Tibial artery (tissue), 4 donors: ENCODE data around the gene INPP5D.

ENCODE experiments used
- DNase-seq, 2 donors: peaks; one replicate each; pipeline ENCODE4 v3.0.0-alpha.2; 2019
- H3K27ac ChIP-seq, 2 donors: fragments of 200-600 bp; sonication (generic) in 1 of 2; 1 replicate in 1 of 2; 2 replicates in 1 of 2; pipeline ENCODE4 v1.5.1; 2018 to 2019; ENCODE audit warnings: mild to moderate bottlenecking in 1 of 2
- H3K27me3 ChIP-seq, 2 donors: fragments of 200-600 bp; sonication (generic) in 1 of 2; one replicate each; pipeline versions ENCODE4 v1.5.1 to v1.6.0; 2016 to 2019
- H3K36me3 ChIP-seq, 3 donors: fragments of 200-600 bp; sonication (generic) in 2 of 3; one replicate each; pipeline ENCODE4 v1.5.1; 2016 to 2019; ENCODE audit warnings: mild to moderate bottlenecking in 2 of 3
- H3K4me1 ChIP-seq, 4 donors: fragments of 200-600 bp; sonication (generic) in 2 of 4; 1 replicate in 3 of 4; 2 replicates in 1 of 4; pipeline ENCODE4 v1.5.1; 2016 to 2019
- H3K4me3 ChIP-seq, 2 donors: fragments of 200-600 bp; sonication (generic) in 1 of 2; 1 replicate in 1 of 2; 2 replicates in 1 of 2; pipeline ENCODE4 v1.5.1; 2018 to 2019; ENCODE audit warnings: mild to moderate bottlenecking in 2 of 2
- H3K9me3 ChIP-seq, 3 donors: fragments of 200-600 bp; sonication (generic) in 1 of 3; one replicate each; pipeline ENCODE4 v1.5.1; 2016 to 2019
- intact Hi-C: fragments of 100-400 bp; cut with DNase I; formaldehyde crosslinking; loops from one replicate; pipeline ENCODE4 v1.15.0; 2023; ENCODE audit warnings: low total_unique reads
- TF ChIP-seq, protein P1 (sequence below), 2 experiments: fragments of 200-600 bp in 1 of 2; fragments of 450-650 bp in 1 of 2; IDR thresholded peaks; one replicate each; pipeline ENCODE4 v1.5.1; 2017 to 2019; ENCODE audit warnings: antibody characterized with exemption in 2 of 2, mild to moderate bottlenecking in 1 of 2, moderate library complexity in 1 of 2

Gene INPP5D

DNA sequence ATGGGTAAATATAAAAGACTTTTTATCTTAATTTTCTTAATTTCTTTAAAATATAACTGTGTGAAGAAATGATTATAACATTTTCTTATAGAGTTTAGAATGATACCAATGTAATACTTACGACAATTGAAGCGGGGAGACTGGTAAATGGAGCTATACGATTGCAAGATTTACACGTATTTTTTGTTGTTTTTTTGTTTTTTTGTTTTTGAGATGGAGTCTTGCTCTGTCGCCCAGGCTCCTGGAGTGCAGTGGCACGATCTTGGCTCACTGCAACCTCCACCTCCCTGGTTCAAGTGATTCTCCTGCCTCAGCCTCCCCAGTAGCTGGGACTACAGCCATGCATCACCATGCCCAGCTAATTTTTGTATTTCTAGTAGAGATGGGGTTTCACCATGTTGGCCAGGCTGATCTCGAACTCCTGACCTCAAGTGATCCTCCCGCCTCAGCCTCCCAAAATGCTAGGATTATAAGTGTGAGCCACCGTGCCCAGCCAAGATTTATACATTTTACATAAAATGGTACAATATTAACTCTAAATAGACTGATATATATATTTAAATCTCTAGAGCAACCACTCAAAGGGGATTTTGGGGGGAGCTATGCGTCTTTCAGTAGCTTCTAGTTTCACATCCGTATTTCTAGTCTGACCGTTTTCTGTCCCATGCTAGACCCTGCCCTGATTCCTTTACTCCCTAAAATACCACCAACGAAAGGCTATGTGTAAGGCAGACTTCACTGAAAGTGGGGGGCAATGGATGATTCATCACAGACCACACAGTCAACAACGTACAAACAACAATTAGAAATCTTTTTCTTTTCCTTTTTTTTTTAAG, 163.1 kb downstream of the INPP5D start:
- Histone ChIP-seq H3K36me3 (no peaks in the 10 kb centered on the region), H3K4me3 (no peak overlapping the region), H3K27me3 (no peaks in the 10 kb centered on the region), H3K4me1 (no peaks in the 10 kb centered on the region), H3K9me3 (no peaks in the 10 kb centered on the region), H3K27ac (no peak overlapping the region)
- DNase-seq = no peak
- intact Hi-C loops = no loop called here
- TF ChIP-seq, protein P1, sequence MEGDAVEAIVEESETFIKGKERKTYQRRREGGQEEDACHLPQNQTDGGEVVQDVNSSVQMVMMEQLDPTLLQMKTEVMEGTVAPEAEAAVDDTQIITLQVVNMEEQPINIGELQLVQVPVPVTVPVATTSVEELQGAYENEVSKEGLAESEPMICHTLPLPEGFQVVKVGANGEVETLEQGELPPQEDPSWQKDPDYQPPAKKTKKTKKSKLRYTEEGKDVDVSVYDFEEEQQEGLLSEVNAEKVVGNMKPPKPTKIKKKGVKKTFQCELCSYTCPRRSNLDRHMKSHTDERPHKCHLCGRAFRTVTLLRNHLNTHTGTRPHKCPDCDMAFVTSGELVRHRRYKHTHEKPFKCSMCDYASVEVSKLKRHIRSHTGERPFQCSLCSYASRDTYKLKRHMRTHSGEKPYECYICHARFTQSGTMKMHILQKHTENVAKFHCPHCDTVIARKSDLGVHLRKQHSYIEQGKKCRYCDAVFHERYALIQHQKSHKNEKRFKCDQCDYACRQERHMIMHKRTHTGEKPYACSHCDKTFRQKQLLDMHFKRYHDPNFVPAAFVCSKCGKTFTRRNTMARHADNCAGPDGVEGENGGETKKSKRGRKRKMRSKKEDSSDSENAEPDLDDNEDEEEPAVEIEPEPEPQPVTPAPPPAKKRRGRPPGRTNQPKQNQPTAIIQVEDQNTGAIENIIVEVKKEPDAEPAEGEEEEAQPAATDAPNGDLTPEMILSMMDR (IDR thresholded peaks at IDR 0.05) = no peak

DNA sequence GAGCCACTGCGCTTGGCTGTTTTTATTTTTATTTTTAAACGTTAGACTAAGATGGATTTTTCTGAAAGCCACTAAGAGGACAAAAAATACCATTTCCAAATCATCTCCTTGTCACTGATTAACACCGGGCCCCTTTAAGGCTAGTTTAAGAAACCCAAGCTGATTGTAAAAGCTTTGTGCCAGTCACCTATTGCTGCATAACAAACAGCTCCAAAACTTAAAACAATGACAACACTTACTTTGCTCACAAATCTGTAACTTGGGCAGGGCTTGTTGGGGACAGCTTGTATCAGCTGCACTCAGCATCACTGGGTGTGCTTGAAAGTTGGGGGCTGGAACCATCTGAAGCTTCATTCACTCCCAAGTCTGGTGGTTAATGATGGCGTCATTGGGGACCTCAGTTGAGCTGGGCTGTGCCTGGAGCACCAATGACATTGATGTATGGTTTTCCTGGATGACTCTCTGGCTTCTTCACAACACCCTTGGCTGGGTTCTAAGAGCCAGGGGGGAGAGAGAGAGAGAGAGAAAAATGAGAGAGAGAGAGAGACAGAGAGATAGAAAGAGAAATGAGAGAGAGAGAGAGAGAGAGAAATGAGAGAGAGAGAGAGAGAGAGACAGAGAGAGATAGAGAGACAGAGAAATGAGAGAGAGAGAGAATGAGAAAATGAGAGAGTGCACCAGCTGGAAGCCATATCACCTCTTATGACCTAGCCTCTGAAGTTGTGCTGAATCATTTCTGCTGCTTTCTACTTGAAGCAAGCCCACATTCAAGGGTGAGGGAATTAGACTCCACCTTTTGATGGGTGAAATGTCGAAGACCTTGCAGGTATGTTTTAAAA, 165.3 kb downstream of the INPP5D start:
- TF ChIP-seq, protein P1 (IDR thresholded peaks at IDR 0.05) = no peak
- no peaks in the 10 kb centered on the region for H3K4me1 ChIP-seq
- intact Hi-C loops = no loop called here
- H3K36me3 ChIP-seq = no peaks in the 10 kb centered on the region
- H3K4me3 ChIP-seq = no peak overlapping the region
- H3K27me3 ChIP-seq = no peaks in the 10 kb centered on the region
- H3K9me3 ChIP-seq = no peaks in the 10 kb centered on the region
- DNase-seq = no peak
- H3K27ac ChIP-seq = no peak overlapping the region

DNA sequence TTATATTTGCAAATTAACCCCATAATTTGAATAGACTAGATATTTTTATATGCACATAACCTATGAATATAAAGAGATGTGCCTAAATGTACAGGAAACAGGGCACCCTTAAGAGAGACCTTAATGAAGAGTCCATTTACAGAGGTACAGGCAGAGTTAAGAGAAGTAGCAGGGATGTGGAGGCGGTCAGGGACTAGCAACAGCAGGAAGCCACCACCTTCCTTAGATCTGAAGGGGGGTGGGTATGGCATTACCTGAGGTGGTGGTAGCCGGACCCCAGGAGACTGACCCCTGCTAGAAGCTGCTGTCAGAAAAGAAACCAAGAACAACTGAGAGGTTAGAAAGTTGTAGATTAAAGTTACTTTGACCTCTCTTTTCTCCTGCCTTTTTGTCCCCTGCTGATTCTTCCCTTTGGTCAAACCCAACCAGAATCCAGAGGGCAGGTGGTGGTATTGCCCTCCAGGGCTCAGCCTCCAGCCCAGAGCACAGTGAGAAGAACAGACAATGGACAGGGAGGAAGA, 166.4 kb downstream of the INPP5D start:
- no peaks in the 10 kb centered on the region for H3K27me3 ChIP-seq

DNA sequence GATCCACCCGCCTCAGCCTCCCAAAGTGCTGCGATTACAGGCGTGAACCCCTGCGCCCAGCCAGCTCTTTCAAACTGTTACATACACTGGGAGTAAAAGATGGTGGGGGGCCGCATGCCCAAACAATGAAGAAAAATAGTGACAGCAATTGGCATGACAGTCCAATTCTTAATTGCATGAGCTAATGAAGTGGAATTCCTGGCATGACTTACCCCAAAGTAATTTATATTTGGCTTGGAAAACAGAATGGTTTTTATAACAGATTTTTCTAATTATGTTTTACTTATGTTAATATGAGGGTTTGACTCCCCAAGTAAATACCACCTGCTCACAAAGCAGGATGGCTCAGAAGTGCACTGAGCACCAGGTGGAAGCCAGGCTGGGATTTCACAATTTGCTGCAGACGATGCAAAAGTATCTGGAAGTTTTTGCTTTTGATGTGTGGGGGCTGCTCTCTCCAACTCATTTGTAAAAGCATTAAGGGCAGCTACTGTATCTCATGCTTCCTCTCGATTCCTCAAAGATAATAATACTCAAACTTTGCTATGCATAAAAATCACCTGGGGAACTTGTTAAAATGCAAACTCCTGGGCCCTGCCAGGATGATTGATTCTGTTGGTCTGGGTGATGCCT, 167.3 kb downstream of the INPP5D start:
- no peaks in the 10 kb centered on the region for H3K9me3 ChIP-seq
- no peak for DNase-seq
- no peaks in the 10 kb centered on the region for H3K36me3 ChIP-seq
- no peak overlapping the region for H3K4me3 ChIP-seq
- no peak overlapping the region for H3K27ac ChIP-seq
- no peaks in the 10 kb centered on the region for H3K4me1 ChIP-seq
- TF ChIP-seq, protein P1 (IDR thresholded peaks at IDR 0.05) = no peak
- intact Hi-C loops = no loop called here
- H3K27me3 ChIP-seq = no peaks in the 10 kb centered on the region

More for the DNA sequence above, 166.4 kb downstream of the INPP5D start:
- no peak overlapping the region for H3K27ac ChIP-seq
- DNase-seq = no peak
- H3K4me1 ChIP-seq = no peaks in the 10 kb centered on the region
- H3K4me3 ChIP-seq = no peak overlapping the region
- H3K36me3 ChIP-seq = no peaks in the 10 kb centered on the region
- TF ChIP-seq, protein P1 (IDR thresholded peaks at IDR 0.05) = no peak
- no peaks in the 10 kb centered on the region for H3K9me3 ChIP-seq
- intact Hi-C loops = no loop called here

DNA sequence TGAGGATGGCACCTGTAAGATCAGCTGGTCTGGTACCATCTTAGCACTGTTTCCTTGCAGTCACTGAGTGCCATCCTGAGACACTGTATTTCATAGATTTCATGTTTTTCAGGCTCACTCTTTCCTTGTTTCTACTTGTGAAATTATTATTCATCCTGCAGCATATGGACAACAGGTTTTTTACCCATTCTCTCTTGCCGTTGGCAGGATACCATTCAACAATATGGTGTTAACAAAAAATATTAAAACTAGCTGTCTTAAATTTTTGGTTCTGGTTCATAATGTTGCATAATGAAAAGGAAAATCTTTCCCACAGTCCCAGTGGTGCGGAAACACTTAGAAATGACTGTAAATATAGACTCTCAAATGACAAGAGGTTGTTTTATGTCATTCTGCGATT, 168.2 kb downstream of the INPP5D start:
- no peak overlapping the region for H3K4me3 ChIP-seq
- H3K36me3 ChIP-seq = no peaks in the 10 kb centered on the region
- H3K4me1 ChIP-seq = no peaks in the 10 kb centered on the region
- H3K9me3 ChIP-seq = no peaks in the 10 kb centered on the region
- no peaks in the 10 kb centered on the region for H3K27me3 ChIP-seq
- no peak overlapping the region for H3K27ac ChIP-seq
- TF ChIP-seq, protein P1 (IDR thresholded peaks at IDR 0.05) = no peak
- intact Hi-C loops = no loop called here
- DNase-seq = no peak
